Measurements from ENCODE around the gene CPTP. TPM values are rescaled to one million over a fixed set of nuclear protein-coding genes. Genes with fewer than 3 reads are reported as not detected.

The CPTP gene
- total RNA-seq, 1 experiment from 2014 or later = 52.2 TPM

GRCh38 chr1:1283821-1284220 lies 40.8 kb upstream of the CPTP start:
- CTCF ChIA-PET = no interaction called here
- peak; percentile 51 for ATAC-seq
- intact Hi-C loops (cut with micrococcal nuclease; ENCODE audit: unreplicated experiment) = no loop called here

DNA sequence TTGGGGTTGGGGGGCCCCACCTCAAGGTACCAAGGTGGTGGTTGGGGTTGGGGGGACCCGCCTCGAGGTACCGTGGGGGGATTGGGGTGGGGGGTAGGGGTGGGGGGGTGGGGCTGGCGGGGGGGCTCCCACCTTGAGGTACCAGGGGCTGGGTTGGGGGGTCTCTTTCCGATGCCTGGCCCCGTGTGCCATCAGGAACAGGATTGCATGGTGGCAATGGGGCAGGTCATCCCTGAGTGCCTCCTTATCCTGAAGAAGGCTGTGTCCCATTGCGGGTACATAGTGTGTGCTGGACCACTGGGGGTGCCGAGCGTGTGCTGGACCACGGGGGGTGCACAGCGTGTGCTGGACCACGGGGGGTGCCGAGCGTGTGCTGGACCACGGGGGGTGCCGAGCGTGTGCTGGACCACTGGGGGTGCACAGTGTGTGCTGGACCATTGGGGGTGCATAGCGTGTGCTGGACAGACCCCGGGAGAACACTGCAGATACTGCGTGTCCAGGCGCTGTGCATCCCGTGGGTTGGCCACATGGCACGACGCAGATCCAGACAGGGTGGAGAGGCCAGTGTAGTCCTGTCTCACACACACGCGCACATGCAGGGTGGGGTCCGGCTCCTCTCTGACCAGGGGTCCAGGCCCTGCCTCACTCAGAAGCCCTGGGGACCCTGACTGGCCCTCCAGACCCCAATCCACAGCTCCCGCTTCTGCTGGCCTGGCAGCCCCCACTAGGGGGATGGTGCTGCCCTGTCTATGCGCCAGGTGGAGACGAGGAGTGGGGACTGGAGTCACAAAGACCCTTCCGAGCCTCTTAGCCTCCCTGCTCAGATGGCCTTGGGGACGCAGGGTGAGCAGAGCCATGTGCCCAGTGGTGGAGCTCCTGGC lies 40.1 kb upstream of the CPTP start:
- H3K27ac ChIP-seq (ENCODE audit: low read length) = no peak overlapping the region
- TF ChIP-seq POLR2AphosphoS5 (IDR thresholded peaks at IDR 0.05; ENCODE audit: low read depth, low read length) = no peak
- TF ChIP-seq CTCF (IDR thresholded peaks at IDR 0.05) = no peak
- TF ChIP-seq TCF7L2 (IDR thresholded peaks at IDR 0.05; ENCODE audit: low read depth, low read length) = no peak
- TF ChIP-seq SIN3A (IDR thresholded peaks at IDR 0.05; ENCODE audit: borderline replicate concordance, insufficient read depth, low read depth, low read length) = no peak

More at GRCh38 chr1:1283821-1284220, 40.8 kb upstream of the CPTP start:
- BruUV-seq (replicated peaks) = no TSS peak
- H3K36me3 ChIP-seq (ENCODE audit: control insufficient read depth, insufficient read depth, low read length) = no peaks in the 10 kb centered on the region
- DNase-seq (ENCODE audit: low read depth, low spot score) = no peak
- H3K27me3 ChIP-seq (ENCODE audit: control insufficient read depth, insufficient read depth, low read length) = no peaks in the 10 kb centered on the region
- POLR2A ChIA-PET = no interaction called here
- H3K4me1 ChIP-seq (ENCODE audit: control insufficient read depth, insufficient read depth, low read length) = peaks cover 18% of the 10 kb centered on the region
- TF ChIP-seq CTCF (IDR thresholded peaks at IDR 0.05) (no peak), POLR2AphosphoS5 (IDR thresholded peaks at IDR 0.05; ENCODE audit: low read depth, low read length) (no peak), SIN3A (IDR thresholded peaks at IDR 0.05; ENCODE audit: borderline replicate concordance, insufficient read depth, low read depth, low read length) (no peak), TCF7L2 (IDR thresholded peaks at IDR 0.05; ENCODE audit: low read depth, low read length) (no peak), REST (IDR thresholded peaks at IDR 0.05; ENCODE audit: insufficient read depth in 1 of 2, low read depth in 2 of 2, low read length in 1 of 2) (no peak)
- H3K4me3 ChIP-seq (ENCODE audit: low read depth in 2 of 2, low read length in 2 of 2) = no peak overlapping the region
- in situ Hi-C loops (cut with HindIII; ENCODE audit: low pct_unique_long_range_greater_than_20kb, low sequenced_read_pairs) = no loop called here
- no peak overlapping the region for H3K27ac ChIP-seq (ENCODE audit: low read length)
- H3K9me3 ChIP-seq (ENCODE audit: control insufficient read depth, insufficient read depth, low read depth, low read length) = no peaks in the 10 kb centered on the region

More for the DNA sequence above, 40.1 kb upstream of the CPTP start:
- in situ Hi-C loops (cut with HindIII; ENCODE audit: low pct_unique_long_range_greater_than_20kb, low sequenced_read_pairs) (no loop called here), intact Hi-C loops (cut with micrococcal nuclease; ENCODE audit: unreplicated experiment) (no loop called here)
- ChIA-PET POLR2A (no interaction called here), CTCF (interaction anchor here (0.5 to 0.6 kb wide), 2 partner anchors 106 to 165 kb away, joined by 3 to 4 read pairs; no protein-coding TSS in a partner anchor)
- Histone ChIP-seq H3K9me3 (ENCODE audit: control insufficient read depth, insufficient read depth, low read depth, low read length) (no peaks in the 10 kb centered on the region), H3K4me1 (ENCODE audit: control insufficient read depth, insufficient read depth, low read length) (peaks cover 18% of the 10 kb centered on the region), H3K36me3 (ENCODE audit: control insufficient read depth, insufficient read depth, low read length) (no peaks in the 10 kb centered on the region), H3K4me3 (ENCODE audit: low read depth in 2 of 2, low read length in 2 of 2) (no peak overlapping the region), H3K27me3 (ENCODE audit: control insufficient read depth, insufficient read depth, low read length) (no peaks in the 10 kb centered on the region)
- BruUV-seq (replicated peaks) = no TSS peak
- ATAC-seq (0 out of 2 replicates have a peak, but pooled peaks have one; percentile 8), DNase-seq (ENCODE audit: low read depth, low spot score) (no peak)
